ENCODE results near the gene CMTM6.
"Not testable (repeated sequence)": the region's sequence is repeated elsewhere in the genome, so short reads cannot be mapped to it uniquely, and the experiment has no call there.

CMTM6 gene

GRCh38 chr3:32542807-32543206 lies 40.2 kb upstream of the CMTM6 start:
- no peak for TF ChIP-seq CTCF (IDR thresholded peaks at IDR 0.05; ENCODE audit: borderline replicate concordance, control extremely low read depth, extremely low read depth, insufficient read depth, missing control alignments)
- DNase-seq (ENCODE audit: low spot score), result no peak
- in situ Hi-C loops (cut with MboI; ENCODE audit: low sequenced_read_pairs, unreplicated experiment), result no loop called here

GRCh38 chr3:32540899-32541298 lies 38.2 kb upstream of the CMTM6 start:
- TF ChIP-seq CTCF (IDR thresholded peaks at IDR 0.05; ENCODE audit: borderline replicate concordance, control extremely low read depth, extremely low read depth, insufficient read depth, missing control alignments), result no peak
- in situ Hi-C loops (cut with MboI; ENCODE audit: low sequenced_read_pairs, unreplicated experiment), result no loop called here
- DNase-seq (ENCODE audit: low spot score), result no peak

- DNase-seq (ENCODE audit: low spot score), result no peak
- in situ Hi-C loops (cut with MboI; ENCODE audit: low sequenced_read_pairs, unreplicated experiment), result no loop called here
- TF ChIP-seq CTCF (IDR thresholded peaks at IDR 0.05; ENCODE audit: borderline replicate concordance, control extremely low read depth, extremely low read depth, insufficient read depth, missing control alignments), result no peak
Observed at GRCh38 chr3:32532434-32532833, 29.8 kb upstream of the CMTM6 start.

- TF ChIP-seq CTCF (IDR thresholded peaks at IDR 0.05; ENCODE audit: borderline replicate concordance, control extremely low read depth, extremely low read depth, insufficient read depth, missing control alignments), result no peak
- in situ Hi-C loops (cut with MboI; ENCODE audit: low sequenced_read_pairs, unreplicated experiment), result no loop called here
- DNase-seq (ENCODE audit: low spot score), result peak; percentile 42
Observed at GRCh38 chr3:32531010-32531647, 28.5 kb upstream of the CMTM6 start.

GRCh38 chr3:32525720-32526119 lies 23.1 kb upstream of the CMTM6 start:
- no peak for TF ChIP-seq CTCF (IDR thresholded peaks at IDR 0.05; ENCODE audit: borderline replicate concordance, control extremely low read depth, extremely low read depth, insufficient read depth, missing control alignments)
- in situ Hi-C loops (cut with MboI; ENCODE audit: low sequenced_read_pairs, unreplicated experiment), result no loop called here
- DNase-seq (ENCODE audit: low spot score), result no peak

GRCh38 chr3:32522682-32523081 lies 20.0 kb upstream of the CMTM6 start:
- no peak for TF ChIP-seq CTCF (IDR thresholded peaks at IDR 0.05; ENCODE audit: borderline replicate concordance, control extremely low read depth, extremely low read depth, insufficient read depth, missing control alignments)
- DNase-seq (ENCODE audit: low spot score), result no peak
- in situ Hi-C loops (cut with MboI; ENCODE audit: low sequenced_read_pairs, unreplicated experiment), result loop anchor here (25.0 kb wide), 1 partner anchor 415 kb away; no protein-coding TSS in a partner anchor

GRCh38 chr3:32518921-32519320 lies 16.3 kb upstream of the CMTM6 start:
- in situ Hi-C loops (cut with MboI; ENCODE audit: low sequenced_read_pairs, unreplicated experiment), result loop anchor here (25.0 kb wide), 1 partner anchor 418 kb away; no protein-coding TSS in a partner anchor
- not testable (repeated sequence) for DNase-seq (ENCODE audit: low spot score)

- not testable (repeated sequence) for DNase-seq (ENCODE audit: low spot score)
- in situ Hi-C loops (cut with MboI; ENCODE audit: low sequenced_read_pairs, unreplicated experiment), result loop anchor here (25.0 kb wide), 1 partner anchor 421 kb away; no protein-coding TSS in a partner anchor
Observed at GRCh38 chr3:32516751-32517150, 14.1 kb upstream of the CMTM6 start.
